Stimulated activated CD4-positive, alpha-beta T cell treated with anti-CD3 and anti-CD28 coated beads, Interleukin-1b, Interleukin-23, amount 100 ng/mL, for 4 hours (primary cell): ENCODE data around the gene HSPG2.

Experiments
- DNase-seq, 2 donors: peaks; one replicate each; pipeline ENCODE4 v3.0.0-alpha.2; 2020; ENCODE audit warnings: low read depth in 2 of 2

The HSPG2 gene

GRCh38 chr1:21879928-21880618, 57.0 kb downstream of the HSPG2 start:
- DNase-seq, result no peak

DNA sequence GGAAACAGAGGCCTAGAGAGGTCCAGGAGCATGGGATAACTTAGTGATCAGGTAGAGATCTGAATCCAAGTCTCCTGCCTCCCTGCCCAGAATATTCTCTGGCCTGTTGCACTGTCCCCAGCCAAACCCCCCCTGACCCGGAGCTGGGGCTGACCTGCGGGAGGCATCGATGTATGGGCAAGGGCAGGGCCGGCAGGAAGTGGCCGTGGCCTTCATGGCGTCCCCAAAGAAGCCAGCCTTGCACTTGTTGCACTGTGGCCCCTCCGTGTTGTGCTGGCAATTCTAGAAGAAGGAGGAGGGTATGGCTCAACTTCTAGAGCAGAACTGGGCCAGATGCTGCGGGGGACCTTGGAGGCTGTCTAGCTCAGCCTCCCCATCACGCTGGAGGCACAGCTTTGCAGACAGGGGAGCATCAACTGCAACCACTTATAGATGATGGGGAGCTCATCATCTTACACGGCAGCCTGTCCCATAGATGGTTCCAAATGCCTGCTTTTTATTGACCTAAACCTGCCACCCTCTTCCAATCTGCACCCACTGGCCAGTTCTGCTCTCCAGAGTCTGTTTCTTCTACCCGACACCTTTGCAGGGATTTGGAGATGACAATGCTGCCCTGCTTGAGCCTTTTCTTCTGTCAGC, 58.2 kb downstream of the HSPG2 start:
- no peak for DNase-seq

GRCh38 chr1:21878009-21878773, 58.9 kb downstream of the HSPG2 start:
- DNase-seq, result no peak

DNA sequence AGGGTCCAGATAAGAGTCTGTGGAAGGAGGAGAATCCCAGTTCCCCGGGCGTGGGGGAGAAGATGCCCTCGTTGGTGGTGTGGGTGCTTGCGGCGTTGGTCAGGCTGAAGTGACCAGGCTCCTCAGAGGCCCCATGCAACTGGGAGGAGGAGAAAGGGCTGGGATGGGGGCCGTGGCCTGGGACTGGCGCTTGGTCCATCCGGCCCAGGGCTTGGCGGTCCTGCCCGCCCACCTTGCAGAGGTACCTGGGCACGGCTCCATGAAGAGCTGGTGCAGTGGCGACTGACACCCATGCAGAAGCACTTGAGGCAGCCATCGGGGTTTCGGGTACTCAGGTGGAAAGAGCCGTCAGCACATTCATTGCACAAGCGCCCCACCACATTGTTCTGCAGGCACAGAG, 60.8 kb downstream of the HSPG2 start:
- no peak for DNase-seq

DNA sequence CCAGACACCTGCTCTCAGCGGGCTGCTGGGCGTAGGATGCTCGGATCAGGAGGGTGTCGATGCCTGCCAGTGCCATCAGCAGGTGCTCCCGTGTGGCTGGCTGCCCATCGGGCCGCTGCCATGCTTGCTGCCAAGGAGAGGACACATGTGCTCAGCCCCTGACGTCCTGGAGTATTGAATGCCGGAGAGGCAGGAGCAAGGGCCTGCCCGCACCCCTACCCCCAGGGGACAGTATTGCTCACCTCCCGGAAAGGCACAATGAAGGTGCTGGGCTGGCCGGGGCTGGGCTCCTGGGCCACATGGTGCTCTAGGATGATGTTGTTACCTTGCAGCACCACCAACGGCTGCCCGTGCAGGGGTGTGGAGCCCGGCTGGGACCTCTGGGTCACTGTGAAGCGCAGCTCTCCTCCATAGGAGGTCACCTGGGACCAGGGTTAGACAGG, 61.5 kb downstream of the HSPG2 start:
- DNase-seq, result no peak

DNA sequence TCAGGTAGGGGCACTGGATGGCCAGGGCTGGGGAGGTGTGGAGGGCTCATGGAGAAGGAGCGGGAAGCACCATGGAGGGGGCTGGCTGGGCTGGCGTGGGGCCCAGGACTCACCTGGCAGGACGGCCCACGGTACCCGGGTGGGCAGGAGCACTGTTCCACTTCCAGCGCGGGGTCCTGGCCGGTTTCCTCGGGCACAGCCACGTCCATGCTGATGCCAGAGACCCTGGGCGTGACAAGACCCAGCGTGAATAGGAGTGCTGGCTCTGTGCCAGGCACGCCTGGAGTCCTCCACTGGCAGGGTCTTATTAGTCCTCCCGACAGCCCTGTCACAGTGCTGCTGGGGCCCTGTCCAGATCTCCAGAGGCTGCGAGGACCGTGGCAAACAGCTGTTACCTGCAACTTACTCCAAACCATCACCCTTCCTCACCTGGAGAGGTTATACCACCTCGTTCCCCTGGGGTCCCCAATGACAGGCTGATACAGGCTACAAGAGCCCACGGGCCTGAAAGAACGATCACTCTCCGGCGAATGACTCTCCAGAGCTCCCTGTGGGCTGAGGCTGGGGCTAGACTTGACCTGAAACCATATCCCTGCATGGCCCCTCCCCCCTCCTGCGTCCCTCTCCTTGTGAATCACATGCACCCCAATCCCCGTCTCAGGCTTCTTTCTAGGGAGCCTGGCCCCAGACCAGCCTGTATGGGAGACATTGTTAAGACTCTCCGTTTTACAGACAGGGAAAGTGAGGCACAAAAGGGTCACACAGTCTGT, 62.1 kb downstream of the HSPG2 start:
- no peak for DNase-seq

DNA sequence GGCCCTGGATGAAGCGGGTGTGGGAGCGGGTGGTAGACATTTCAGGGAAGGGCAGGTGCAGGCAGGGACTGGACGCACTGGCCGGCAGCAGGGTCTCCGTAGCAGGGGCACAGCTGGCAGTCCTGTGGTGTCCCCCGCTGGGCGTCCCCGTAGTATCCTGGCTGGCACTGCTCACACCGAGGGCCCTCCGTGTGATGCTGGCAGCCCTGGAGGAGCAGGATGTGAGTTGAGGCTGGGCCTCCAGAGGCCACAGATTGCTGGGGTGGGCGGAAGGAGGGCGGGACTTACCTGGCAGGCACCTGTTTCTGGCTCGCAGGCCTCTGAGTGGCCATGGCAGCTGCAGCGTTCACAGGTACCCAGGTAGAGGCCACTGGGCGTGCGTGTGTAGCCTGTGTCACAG, 62.8 kb downstream of the HSPG2 start:
- no peak for DNase-seq

DNA sequence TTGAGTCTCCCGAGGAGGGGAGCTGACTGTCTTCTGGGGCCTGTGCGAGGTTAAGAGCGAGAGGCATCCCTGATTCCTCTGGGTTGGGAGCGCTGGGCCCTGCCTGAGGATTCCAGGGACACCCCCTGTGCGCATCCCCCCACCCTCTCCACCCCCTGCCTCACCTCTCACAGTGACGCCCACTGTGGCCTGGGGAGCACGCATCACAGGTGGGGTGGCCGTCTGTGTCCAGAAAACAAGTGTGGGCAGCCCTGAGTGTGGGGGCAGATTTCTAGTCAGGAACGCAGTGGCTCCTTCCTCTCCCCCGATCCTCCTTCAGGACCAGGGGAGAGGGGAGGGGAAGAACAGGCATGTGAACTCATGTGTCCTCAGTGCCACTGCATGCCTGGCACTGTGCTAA, 63.3 kb downstream of the HSPG2 start:
- no peak for DNase-seq

DNA sequence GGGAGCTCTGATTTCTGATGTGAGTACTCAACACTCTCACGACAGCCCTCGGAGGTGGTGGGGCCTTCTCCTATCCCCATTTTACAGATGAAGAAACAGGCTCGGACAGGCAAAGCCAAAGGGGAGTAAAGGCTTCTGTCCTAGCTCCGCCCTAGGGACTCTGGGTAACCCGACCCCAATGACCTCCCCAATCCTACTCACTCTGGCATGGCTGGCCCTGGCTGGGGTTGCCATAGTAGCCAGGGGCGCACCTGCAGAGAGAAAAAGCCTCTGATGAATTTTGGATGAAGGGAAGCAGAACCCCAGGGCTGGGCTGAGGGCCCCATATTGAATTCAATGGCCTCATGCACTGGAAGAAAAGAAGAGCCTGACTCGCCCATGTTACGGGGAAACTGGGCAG, 63.9 kb downstream of the HSPG2 start:
- DNase-seq, result no peak

DNA sequence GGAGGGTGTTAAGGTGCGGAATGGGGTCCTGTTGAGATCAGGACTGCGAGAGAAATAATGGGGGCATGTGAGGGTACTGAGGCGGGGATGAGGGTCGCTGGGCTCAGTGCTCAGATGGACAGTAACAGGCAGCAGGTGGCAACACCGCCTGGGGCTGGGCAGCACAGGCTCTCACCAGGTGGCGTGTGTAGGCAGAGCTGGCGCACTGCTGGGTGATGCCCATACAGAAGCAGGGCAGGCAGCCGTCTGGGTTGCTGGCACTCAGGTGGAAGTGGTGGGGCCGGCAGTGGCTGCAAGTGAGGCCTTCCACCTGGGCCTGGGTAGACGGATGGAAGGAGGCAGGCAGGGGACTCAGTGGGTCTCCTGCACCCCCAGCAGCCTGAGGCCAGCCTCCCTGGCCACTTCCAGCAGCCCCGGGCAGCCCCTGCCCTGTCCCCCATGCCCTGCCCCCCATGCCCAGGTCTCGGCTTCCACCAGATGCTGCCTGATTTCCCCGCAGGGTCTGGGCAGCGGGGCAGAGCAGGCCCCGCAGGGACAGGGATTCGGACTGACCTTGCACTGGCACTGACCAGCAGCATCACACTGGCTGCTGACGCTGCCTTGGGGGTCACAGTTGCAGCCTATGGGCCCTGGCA, 64.5 kb downstream of the HSPG2 start:
- DNase-seq, result no peak

- DNase-seq, result no peak
Observed at GRCh38 chr1:21871943-21872342, 65.2 kb downstream of the HSPG2 start.

DNA sequence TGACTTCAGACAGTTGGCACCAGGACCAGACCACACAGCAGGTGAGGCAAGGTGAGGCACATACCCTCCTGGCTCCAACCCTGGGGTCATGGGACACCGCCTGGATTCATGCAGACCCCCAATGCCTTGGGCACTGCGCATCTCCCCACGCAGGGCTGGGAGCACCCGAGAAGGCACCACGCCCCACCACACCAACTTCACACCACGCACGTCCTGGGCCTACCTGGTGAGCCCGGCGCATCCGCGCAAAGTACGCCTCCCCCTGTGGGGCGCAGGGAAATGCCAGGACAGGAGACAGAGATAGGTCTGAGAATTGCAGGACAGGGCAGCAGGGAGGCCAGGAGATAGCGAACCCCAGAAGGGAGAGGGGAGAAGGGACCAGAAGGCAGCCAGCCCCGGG, 66.5 kb downstream of the HSPG2 start:
- DNase-seq, result no peak

DNA sequence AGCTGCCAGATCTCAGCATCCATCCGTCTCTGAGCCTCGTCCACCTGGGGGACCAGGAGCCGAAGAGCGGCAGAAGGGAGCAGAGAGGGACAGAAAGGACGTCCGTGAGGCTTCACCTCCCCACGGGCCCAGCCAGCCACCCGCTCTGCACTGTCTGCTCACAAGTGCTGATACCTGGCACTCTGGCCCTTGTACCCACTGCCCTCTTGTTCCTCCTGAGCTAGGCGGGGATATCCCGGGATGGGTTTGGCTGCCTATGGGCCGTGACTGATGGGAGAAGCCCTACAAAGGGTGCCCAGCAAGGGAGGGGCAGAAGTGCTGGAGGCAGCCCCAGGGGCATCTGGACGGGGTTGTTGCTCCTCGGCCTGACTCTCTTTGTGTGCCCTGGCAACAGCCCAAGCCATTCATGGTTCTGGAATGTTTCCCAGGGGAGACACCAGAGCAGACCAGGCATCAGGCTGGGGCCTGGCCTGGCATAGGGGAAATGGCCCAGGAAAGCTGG, 67.4 kb downstream of the HSPG2 start:
- no peak for DNase-seq

GRCh38 chr1:21868941-21869454, 68.1 kb downstream of the HSPG2 start:
- no peak for DNase-seq

DNA sequence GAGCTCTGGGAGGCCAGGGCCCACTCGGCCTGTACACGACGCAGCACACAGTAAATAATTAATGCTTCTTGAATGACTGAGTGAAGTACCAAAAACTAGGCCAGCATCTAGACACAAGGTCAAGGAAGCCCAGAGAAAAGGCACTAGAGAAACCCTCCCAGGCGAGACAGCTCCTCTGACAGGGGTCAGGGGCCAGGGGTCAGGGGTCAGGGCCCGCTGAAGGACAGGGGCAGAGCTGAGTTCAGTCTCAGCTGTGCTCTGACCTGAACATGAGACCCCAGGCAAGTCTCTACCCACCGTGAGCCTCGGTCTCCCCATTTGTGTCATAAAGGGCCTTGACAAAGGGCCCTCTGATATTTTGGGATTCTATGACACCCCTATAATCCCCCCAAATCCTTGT, 68.6 kb downstream of the HSPG2 start:
- no peak for DNase-seq

DNA sequence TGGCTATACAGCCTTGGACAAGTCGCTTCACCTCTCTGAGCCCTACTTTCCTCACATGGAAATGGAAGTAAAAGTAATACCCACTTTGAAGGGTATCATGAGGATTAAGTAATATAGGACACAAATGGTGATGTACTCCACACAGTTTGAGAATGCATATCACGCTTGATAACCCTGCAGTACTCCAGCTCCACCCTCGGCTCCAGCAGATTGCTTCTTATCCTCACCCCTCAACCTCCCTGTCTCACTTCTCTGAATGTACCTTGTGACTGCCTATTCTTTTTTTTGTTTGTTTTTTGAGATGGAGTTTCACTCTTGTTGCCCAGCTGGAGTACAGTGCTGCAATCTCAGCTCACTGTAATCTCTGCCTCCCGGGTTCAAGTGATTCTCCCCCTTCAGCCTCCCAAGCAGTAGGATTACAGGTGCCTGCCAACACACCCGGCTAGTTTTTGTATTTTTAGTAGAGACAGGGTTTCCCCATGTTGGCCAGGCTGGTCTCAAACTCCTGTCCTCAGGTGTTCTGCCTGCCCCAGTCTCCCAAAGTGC, 69.6 kb downstream of the HSPG2 start:
- DNase-seq, result no peak

- no peak for DNase-seq
Observed at GRCh38 chr1:21866707-21867043, 70.4 kb downstream of the HSPG2 start.

- DNase-seq, result no peak
Observed at GRCh38 chr1:21865943-21866706, 71.0 kb downstream of the HSPG2 start.

DNA sequence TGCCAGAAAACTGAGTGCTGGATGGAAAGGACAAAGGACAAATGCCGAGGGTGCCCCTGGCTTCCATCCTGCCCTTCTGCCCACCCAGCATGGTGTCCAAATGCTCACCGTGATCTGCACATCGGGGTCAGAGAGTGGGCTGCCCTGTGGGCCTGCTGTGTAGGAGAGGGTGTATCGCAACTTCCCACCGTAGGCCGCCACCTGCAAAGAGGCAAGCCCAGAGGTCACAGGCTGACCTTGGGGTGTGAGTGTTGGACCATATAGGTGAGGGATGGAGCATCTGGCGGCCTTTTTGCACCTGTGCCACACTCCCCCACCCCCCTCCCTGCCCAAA, 71.5 kb downstream of the HSPG2 start:
- no peak for DNase-seq

DNA sequence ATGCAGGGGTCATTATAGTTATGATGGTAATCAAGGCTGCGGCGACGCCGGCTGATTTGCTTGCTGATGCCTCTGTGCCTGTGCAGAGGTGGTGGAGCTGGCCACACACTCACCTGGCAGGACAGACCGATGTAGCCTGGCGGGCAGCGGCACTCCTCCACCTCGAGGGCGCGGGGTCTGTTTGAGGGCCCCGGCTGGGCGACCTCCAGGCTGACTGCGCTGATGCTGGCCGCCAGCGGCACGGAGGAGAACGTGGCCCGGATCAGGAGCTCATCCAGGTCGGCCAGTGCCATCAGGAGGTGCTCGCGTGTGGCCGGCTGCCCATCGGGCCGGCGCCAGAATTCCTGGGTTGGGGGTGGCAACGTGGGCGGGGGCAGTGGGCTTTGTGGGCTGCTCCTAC, 72.4 kb downstream of the HSPG2 start:
- no peak for DNase-seq

DNA sequence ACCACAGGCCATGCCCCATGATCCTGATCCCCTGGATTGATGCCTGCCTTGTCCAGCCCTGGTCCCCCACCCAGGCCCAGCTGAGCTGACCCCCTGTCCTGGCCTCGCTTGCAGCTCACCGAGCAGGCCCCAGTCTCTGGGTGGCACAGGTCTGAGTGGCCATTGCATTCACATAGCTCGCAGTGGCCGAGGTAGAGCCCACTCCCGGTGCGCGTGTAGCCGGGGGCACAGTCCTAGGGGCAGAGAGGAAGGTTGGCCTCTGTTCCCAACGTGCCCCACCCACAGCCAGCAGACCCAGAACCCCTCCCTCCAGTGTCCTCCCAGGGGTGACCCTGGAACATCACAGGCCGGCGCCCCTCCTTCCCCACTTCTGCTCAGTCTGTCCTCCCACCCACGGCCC, 73.1 kb downstream of the HSPG2 start:
- DNase-seq, result no peak
